Measurements from ENCODE around the gene ZNF14.
"Not testable (repeated sequence)": the region's sequence is repeated elsewhere in the genome, so short reads cannot be mapped to it uniquely, and the experiment has no call there.

ZNF14 gene

GRCh38 chr19:19686580-19686979 lies 46.3 kb downstream of the ZNF14 start:
- DNase-seq: no peak

DNA sequence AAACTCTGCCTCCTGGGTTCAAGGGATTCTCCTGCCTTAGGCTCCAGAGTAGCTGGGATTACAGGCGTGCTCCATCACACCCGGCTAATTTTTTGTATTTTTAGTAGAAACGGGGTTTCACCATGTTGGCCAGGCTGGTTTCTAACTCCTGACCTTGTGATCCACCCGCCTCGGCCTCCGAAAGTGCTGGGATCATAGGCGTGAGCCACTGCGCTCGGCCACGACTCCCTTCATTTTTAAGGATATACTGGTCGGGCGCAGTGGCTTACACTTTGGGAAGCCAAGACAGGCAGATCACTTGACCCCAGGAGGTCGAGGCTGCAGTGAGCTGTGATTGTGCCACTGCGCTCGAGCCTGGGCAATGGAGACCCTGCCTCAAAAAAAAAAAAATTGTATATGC lies 46.8 kb downstream of the ZNF14 start:
- not testable (repeated sequence) for DNase-seq

- DNase-seq: no peak
These were observed 53.5 kb downstream of the ZNF14 start for GRCh38 chr19:19679176-19680073.

DNA sequence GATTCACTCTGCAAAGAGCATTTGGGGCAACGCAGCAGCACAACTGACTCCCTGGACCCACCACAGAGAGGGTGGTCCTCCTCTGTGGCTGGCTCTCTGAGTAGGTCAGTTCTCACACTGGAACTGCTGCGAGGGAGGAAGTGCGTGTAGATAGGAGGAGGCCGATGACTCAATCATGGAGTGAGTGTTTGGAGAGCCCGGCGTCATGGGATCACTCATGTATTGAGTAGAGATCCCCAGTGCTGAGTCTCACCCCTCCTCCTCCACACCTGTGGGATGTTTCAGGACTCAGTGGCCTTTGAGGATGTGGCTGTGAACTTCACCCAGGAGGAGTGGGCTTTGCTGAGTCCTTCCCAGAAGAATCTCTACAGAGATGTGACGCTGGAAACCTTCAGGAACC lies 55.3 kb downstream of the ZNF14 start:
- no peak for DNase-seq

- no peak for DNase-seq
These were observed 58.6 kb downstream of the ZNF14 start for GRCh38 chr19:19674315-19674714.

DNA sequence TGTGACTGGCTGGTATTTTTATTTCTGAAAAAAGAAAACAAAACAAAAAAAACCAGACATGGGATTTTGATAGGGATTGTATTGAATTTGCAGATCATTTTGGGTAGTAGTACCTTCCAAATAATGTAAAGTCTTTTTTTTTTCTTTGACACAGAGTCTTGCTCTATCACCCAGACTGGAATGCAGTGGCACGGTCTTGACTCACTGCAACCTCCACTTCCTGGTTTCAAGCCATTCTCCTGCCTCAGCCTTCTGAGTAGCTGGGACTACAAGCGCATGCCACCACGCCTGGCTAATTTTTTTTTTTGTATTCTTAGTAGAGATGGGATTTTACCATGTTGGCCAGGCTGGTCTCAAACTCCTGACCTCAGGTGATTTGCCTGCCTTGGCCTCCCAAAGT lies 60.1 kb downstream of the ZNF14 start:
- no peak for DNase-seq

DNA sequence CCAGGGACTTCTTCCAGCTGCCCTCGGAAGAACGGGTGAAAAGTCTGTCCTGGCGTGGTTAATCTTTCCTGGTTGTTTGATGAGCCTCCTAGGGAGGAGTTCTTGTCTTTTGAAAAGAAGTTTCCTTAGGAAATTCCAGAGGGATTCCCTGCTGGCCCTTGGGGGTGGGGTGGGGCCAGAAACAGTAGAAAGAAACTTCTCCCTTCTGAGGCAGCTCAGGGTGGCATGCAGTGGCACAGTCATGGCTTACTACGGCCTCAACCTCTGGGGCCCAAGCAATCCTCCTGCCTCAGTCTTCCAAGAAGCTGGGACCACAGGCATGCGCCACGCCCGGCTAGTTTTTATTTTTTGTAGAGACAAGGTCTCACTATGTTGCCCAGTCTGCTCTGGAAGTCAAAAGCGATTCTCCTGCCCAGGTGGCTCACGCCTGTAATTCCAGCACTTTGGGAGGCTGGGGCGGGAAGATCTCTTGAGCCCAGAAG lies 62.8 kb downstream of the ZNF14 start:
- no peak for DNase-seq

- peak; percentile 75 for DNase-seq
These were observed 64.5 kb downstream of the ZNF14 start, which contains the start of gene ZNF101 for GRCh38 chr19:19668230-19669012. ZNF101 (plus strand) TSS chr19:19668839; CDS start chr19:19668964, 125 bp downstream.

DNA sequence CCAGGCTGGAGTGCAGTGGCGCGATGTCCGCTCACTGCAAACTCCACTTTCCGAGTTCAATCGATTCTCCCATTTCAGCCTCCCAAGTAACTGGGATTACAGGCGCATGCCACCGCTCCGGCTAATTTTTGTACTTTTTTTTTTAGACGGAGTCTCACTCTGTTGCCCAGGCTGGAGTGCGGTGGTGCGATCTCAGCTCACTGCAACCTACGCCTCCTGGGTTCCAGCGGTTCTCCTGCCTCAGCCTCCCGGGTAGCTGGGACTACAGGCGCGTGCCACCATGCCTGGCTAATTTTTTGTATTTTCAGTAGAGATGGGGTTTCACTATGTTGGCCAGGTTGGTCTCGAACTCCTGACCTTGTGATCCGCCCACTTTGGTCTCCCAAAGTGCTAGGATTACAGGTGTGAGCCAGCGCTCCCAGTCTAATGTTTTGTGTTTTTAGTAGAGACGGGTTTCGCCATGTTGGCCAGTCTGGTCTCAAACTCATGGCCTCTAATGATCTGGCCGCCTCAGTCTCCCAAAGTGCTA lies 67.4 kb downstream of the ZNF14 start:
- DNase-seq: not testable (repeated sequence)

DNA sequence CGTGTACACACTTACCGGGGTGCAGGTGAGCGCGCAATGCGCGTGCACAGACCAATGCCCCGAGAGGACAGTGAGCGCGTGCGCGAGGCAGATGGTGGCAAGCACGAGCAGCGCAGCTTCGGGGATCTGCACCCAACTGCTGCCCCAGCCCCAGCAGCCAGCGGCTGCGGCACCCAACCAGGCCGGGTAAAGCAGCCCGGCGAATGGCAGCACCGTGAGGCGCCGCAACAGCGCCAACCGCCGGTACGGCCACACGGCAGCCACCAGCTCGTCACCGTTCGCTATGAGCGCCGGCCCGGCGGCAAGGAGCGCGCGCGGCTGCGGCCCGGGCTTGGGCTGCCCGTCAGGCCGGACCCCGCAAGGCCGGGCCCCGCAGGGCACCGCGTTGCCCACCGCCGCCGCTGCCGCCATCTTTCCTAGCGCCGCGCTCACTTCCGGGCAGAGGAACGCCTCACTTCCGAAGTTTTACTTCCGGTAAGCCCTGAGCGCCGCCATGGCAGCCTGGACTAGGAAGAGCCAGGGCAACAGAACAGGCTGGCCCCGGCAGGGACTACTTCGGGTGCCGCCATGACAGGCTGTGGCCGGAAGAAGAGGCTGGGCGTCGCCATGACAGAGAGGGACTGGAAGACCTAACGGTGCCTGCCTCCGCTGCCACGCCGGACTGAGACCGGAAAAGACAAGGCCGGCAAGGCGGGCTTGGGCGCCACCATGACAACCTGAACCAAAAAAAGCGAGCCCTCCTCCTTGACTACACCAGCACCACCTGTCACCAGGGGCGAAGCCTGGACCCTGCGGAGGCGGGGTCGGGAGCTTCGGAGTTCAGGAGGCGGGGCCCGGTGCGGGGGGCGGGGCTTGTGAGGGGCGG lies 69.4 kb downstream of the ZNF14 start, which contains the start of gene ATP13A1:
ATP13A1 (minus strand) TSS at position 421 of the 865 bp plus-strand sequence; CDS start at position 411, 10 bp downstream.
- DNase-seq: peak; percentile 85

GRCh38 chr19:19662871-19663255 lies 70.0 kb downstream of the ZNF14 start:
- DNase-seq: no peak

DNA sequence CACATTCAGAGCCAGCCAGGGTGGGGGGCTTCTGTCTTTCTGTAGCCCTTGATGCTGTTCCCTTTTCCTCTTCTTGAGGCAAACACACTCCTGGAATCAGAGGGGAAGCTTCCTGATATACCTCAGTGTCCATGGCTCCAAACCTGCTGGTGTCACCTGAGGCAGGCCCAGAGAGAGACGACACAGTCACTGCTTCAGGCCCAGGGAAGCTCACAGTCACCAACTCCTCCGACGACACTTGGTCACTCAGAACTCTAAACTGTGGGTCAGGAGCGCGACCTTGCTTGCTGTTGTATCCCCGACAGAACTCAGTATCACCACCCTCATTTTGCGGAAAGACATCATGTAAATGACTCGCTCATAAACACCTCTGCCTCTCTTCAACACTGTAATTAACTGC lies 70.6 kb downstream of the ZNF14 start:
- no peak for DNase-seq

GRCh38 chr19:19661675-19662251 lies 71.1 kb downstream of the ZNF14 start:
- DNase-seq: no peak

- no peak for DNase-seq
These were observed 71.7 kb downstream of the ZNF14 start for GRCh38 chr19:19661141-19661674.
